Ishikawa (cell line): Measurements from ENCODE around the gene APOD.

ENCODE experiments used
- CREB1 ChIP-seq: IDR thresholded peaks from 2 replicates; pipeline ENCODE4 v1.6.1; 2012; ENCODE audit warnings: low read depth
- EP300 ChIP-seq: IDR thresholded peaks from 2 replicates; pipeline ENCODE4 v1.6.1; 2012; ENCODE audit warnings: borderline replicate concordance
- FOXM1 ChIP-seq: IDR thresholded peaks from 2 replicates; pipeline ENCODE4 v1.6.1; 2012; ENCODE audit warnings: low read depth, borderline replicate concordance
- MAX ChIP-seq: IDR thresholded peaks from 2 replicates; pipeline ENCODE4 v1.6.1; 2012
- RAD21 ChIP-seq: IDR thresholded peaks from 2 replicates; pipeline ENCODE4 v1.6.1; 2012; ENCODE audit warnings: low read depth
- REST ChIP-seq: IDR thresholded peaks from 2 replicates; pipeline ENCODE4 v1.6.1; 2012; ENCODE audit warnings: low read depth, mild to moderate bottlenecking
- TCF12 ChIP-seq: IDR thresholded peaks from 2 replicates; pipeline ENCODE4 v1.6.1; 2012; ENCODE audit warnings: low read depth
- TEAD4 ChIP-seq: IDR thresholded peaks from 2 replicates; pipeline ENCODE4 v1.6.1; 2012
- USF1 ChIP-seq: IDR thresholded peaks from 2 replicates; pipeline ENCODE4 v1.6.1; 2012

GRCh38 chr3:195544634-195545033 lies 39.1 kb downstream of the APOD start:
- TF ChIP-seq REST (no peak), EP300 (no peak), MAX (no peak), USF1 (no peak), TCF12 (no peak), TEAD4 (no peak), FOXM1 (no peak), RAD21 (no peak), CREB1 (no peak)
